Measurements from ENCODE around the gene TIAM2.

DNA sequence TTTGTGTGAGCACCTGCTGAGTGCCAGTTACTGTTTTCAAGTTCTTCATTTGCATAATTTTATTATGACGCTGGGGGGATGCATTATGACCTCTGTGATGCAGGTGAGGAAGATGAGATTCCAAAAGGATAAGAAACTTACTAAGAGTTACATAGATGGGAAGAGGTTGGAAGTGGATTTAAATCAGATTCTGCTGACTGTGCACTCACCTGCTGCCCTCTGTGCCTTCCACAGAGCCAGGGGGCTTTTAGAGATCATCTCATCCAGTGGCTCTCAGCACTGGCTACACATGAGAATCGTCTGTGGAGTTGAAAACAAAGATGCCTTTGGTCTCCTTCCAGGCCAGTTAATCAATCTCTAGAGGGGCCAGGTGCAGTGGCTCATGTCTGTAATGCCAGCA, 47.9 kb downstream of the TIAM2 start:
- TF ChIP-seq POLR2A (IDR thresholded peaks at IDR 0.05; ENCODE audit: low read length) (no peak), GATA1 (IDR thresholded peaks at IDR 0.05; ENCODE audit: low read depth, low read length) (no peak)

Data from erythroblast (primary cell).